K562 (cell line): ENCODE data around the gene NFATC3. TPM values are rescaled to one million over a fixed set of nuclear protein-coding genes. Genes with fewer than 3 reads are reported as not detected.

Experiments used
- ATAC-seq: fragments of 200-7000 bp; cut with Tn5 transposase; 3 replicates; pipeline ENCODE4 v1.9.1; 2020; ENCODE audit warnings: moderate library complexity
- BruUV-seq: library from RNA; stranded (reverse); fragments of 400-500 nt; replicated peaks from 2 replicates; lab custom pipeline; 2021; lab: Mats Ljungman, UMichigan
- CTCF ChIA-PET: fragments of 300-600 bp; formaldehyde crosslinking; extraction: SDS; loops from one replicate; lab custom pipeline; 2021; ENCODE audit warnings: low intra/inter-chr PET ratio; lab: Yijun Ruan, JAX
- POLR2A ChIA-PET: fragments of 300-600, 350-650 bp; sonication (Branson Sonifier 250); formaldehyde crosslinking; extraction: SDS; loops from one replicate; lab custom pipeline; 2021; ENCODE audit warnings: antibody characterized with exemption, inconsistent platforms; lab: Yijun Ruan, JAX
- DNase-seq, 4 experiments: peaks; one replicate each; pipeline versions ENCODE4 v3.0.0 to v3.0.0-alpha.2; 2011 to 2018; ENCODE audit warnings: low spot score in 3 of 4, mixed read lengths in 3 of 4; ENCODE audit errors: extremely low read depth in 1 of 4
- FAIRE-seq: peaks from 2 replicates; lab custom pipeline; 2011; peaks lifted over from hg19 to GRCh38; lab: Jason Lieb, UNC
- H2AFZ ChIP-seq: 2 replicates; pipeline ENCODE4 v1.6.0; 2011; ENCODE audit warnings: low read depth, low read length, control low read depth, inconsistent platforms
- H3K27ac ChIP-seq: fragments of 200-600 bp; 3 replicates; pipeline ENCODE4 v1.8.0; 2011; ENCODE audit warnings: low read depth, mild to moderate bottlenecking, control low read depth, inconsistent platforms, low read length, moderate library complexity, mixed read lengths; ENCODE audit errors: extremely low read depth
- H3K27me3 ChIP-seq, 2 experiments: fragments of 300-600 bp in 1 of 2; 2 replicates in 1 of 2; 3 replicates in 1 of 2; pipeline versions ENCODE4 v1.6.0 to v1.8.0; 2011; ENCODE audit warnings: inconsistent platforms in 2 of 2, low read length in 2 of 2, mild to moderate bottlenecking in 1 of 2, mixed read lengths in 1 of 2, moderate library complexity in 1 of 2; ENCODE audit not compliant: control insufficient read depth in 2 of 2, insufficient read depth in 2 of 2
- H3K36me3 ChIP-seq: fragments of 300-600 bp; 3 replicates; pipeline ENCODE4 v1.8.0; 2011; ENCODE audit warnings: mild to moderate bottlenecking, low read length, inconsistent platforms; ENCODE audit not compliant: control insufficient read depth, insufficient read depth
- H3K4me1 ChIP-seq, 2 experiments: fragments of 200-600 bp in 1 of 2; replicated peaks in 1 of 2; 2 replicates in 1 of 2; 3 replicates in 1 of 2; pipeline versions ENCODE4 v1.5.1 to v1.8.0; 2011; ENCODE audit warnings: inconsistent platforms in 2 of 2, low read length in 2 of 2, mild to moderate bottlenecking in 1 of 2, mixed read lengths in 1 of 2, moderate library complexity in 1 of 2; ENCODE audit not compliant: control insufficient read depth in 2 of 2, insufficient read depth in 2 of 2
- H3K4me2 ChIP-seq: 2 replicates; pipeline ENCODE4 v1.6.1; 2011; ENCODE audit warnings: low read length, control low read depth, inconsistent platforms, mixed read lengths; ENCODE audit not compliant: insufficient read depth
- H3K4me3 ChIP-seq: fragments of 200-600 bp; sonication (generic), shearing (Covaris generic); 2 replicates; pipeline ENCODE4 v1.5.1; 2016; ENCODE audit warnings: control low read depth, inconsistent platforms
- H3K79me2 ChIP-seq: fragments of 200-600 bp; 3 replicates; pipeline ENCODE4 v1.8.0; 2011; ENCODE audit warnings: low read length, inconsistent platforms; ENCODE audit not compliant: control insufficient read depth, insufficient read depth
- H3K9ac ChIP-seq, 2 experiments: 2 replicates each; pipeline versions ENCODE4 v1.6.0 to v1.6.1; 2011; ENCODE audit warnings: low read depth in 2 of 2, low read length in 2 of 2, control low read depth in 1 of 2, inconsistent platforms in 1 of 2, mild to moderate bottlenecking in 1 of 2, mixed read lengths in 1 of 2; ENCODE audit not compliant: insufficient read depth in 1 of 2
- H3K9me1 ChIP-seq: one replicate; pipeline ENCODE4 v1.6.0; 2011; ENCODE audit warnings: inconsistent platforms, mild to moderate bottlenecking, low read length, moderate library complexity; ENCODE audit not compliant: control insufficient read depth, insufficient read depth
- H3K9me3 ChIP-seq: replicated peaks from 2 replicates; pipeline ENCODE4 v1.5.1; 2011; ENCODE audit warnings: low read depth, low read length, inconsistent platforms; ENCODE audit not compliant: control insufficient read depth, insufficient read depth
- H4K20me1 ChIP-seq: replicated peaks from 2 replicates; pipeline ENCODE4 v1.6.1; 2011; ENCODE audit warnings: low read length, inconsistent platforms, mixed read lengths; ENCODE audit not compliant: control insufficient read depth, insufficient read depth
- HMGN3 ChIP-seq: IDR thresholded peaks from 2 replicates; pipeline ENCODE4 v1.6.1; 2011; ENCODE audit warnings: borderline replicate concordance, low read depth, mild to moderate bottlenecking, mixed read lengths, low read length; ENCODE audit not compliant: insufficient read length; ENCODE audit errors: extremely low read depth
- NBN ChIP-seq: fragments of 450-650 bp; IDR thresholded peaks from 2 replicates; pipeline ENCODE4 v1.6.1; 2016; ENCODE audit warnings: low read depth, mild to moderate bottlenecking
- SRSF9 ChIP-seq: fragments of 200-400 bp; formaldehyde crosslinking; IDR thresholded peaks from 2 replicates; pipeline ENCODE4 v1.6.1; 2017; ENCODE audit warnings: low read depth, low read length, borderline replicate concordance
- ZNF347 ChIP-seq: fragments of 450-650 bp; formaldehyde crosslinking; IDR thresholded peaks from 2 replicates; pipeline ENCODE4 v1.4.0; 2020; ENCODE audit warnings: low read depth, mild to moderate bottlenecking, moderate library complexity
- in situ Hi-C: fragments of 300-500 bp; cut with MboI; formaldehyde crosslinking; loops from 4 replicates; pipeline ENCODE4 v1.15.0; 2018; ENCODE audit warnings: inconsistent platforms, mixed read lengths
- intact Hi-C: fragments of 100-400 bp; cut with micrococcal nuclease; formaldehyde crosslinking; loops from 2 replicates; pipeline ENCODE4 v1.14.2; 2022
- polyA plus RNA-seq, 8 experiments: library from polyadenylated mRNA; depleted of rRNA in 4 of 8; stranded (reverse) in 5 of 8; unstranded in 3 of 8; fragments of >200 nt; fragmentation: Nextera tagmentation in 2 of 8; fragmentation: Illumina TruSeq in 1 of 8; extraction: Ambion mirVana in 2 of 8; extraction: Trizol in 1 of 8; gene quantifications; 2 replicates each; pipeline versions ENCODE4 v1.2.1 to v1.2.3, GENCODE V29; 2011 to 2014; ENCODE audit warnings: inconsistent platforms in 1 of 8, missing spikeins in 1 of 8
- total RNA-seq, 7 experiments: library from RNA; depleted of rRNA in 6 of 7; stranded (reverse); fragments of >200 nt in 6 of 7; fragmentation: Illumina TruSeq in 2 of 7; extraction: Trizol in 2 of 7; gene quantifications; 2 replicates each; pipeline versions ENCODE4 v1.2.1 to v1.2.3, GENCODE V29; 2011 to 2021; ENCODE audit warnings: low replicate concordance in 1 of 7
- TF ChIP-seq, protein P1 (sequence below): fragments of 200-400 bp; formaldehyde crosslinking; IDR thresholded peaks from 2 replicates; pipeline ENCODE4 v1.6.1; 2017; ENCODE audit warnings: mild to moderate bottlenecking, low read depth, low read length, moderate library complexity
- TF ChIP-seq, protein P2 (sequence below): fragments of 250-450 bp; sonication (Bioruptor Pico); IDR thresholded peaks from 2 replicates; pipeline ENCODE4 v1.9.0; 2021; ENCODE audit warnings: mild to moderate bottlenecking
- TF ChIP-seq, protein P3 (sequence below): fragments of 250-450 bp; sonication (Bioruptor Pico); IDR thresholded peaks from 2 replicates; pipeline ENCODE4 v1.8.0; 2021; ENCODE audit warnings: mild to moderate bottlenecking, moderate library complexity

The NFATC3 gene
- total and polyA plus RNA-seq, 9 of the 15 experiments (the other 6 are each of a cell fraction or from before 2014, with no cell fraction given) = 15.7 to 98.4 (median 59.4) TPM

DNA sequence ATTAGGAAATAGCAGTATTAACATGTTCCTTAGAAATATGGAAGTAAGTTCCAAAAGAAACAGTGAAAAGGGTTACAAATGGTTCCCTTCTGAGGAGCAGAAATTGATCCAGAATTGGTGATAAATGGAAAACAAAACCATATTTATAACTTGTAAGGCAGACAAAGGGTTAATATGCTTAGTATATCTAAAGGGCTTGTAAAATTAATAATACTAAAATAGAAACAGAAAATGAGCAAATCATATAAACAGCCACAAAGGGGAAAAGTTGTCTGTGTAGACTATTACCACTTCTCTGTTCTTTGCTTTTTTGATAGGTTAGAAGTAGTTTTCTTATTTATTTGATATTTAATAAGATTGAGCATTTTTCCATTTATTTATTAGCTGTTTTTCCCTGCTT, 64.4 kb downstream of the NFATC3 start:
- Histone ChIP-seq H2AFZ (no peak overlapping the region), H4K20me1 (no peaks in the 10 kb centered on the region), H3K4me3 (no peak overlapping the region), H3K79me2 (peaks cover 66% of the 10 kb centered on the region), H3K4me2 (no peak overlapping the region), H3K27me3 (no peaks in the 10 kb centered on the region)
- DNase-seq (no peak), FAIRE-seq (peak; percentile 29)
- in situ Hi-C loops = no loop called here
- CTCF ChIA-PET = no interaction called here
- BruUV-seq = no TSS peak
- TF ChIP-seq SRSF9 = no peak
- TF ChIP-seq, protein P1, sequence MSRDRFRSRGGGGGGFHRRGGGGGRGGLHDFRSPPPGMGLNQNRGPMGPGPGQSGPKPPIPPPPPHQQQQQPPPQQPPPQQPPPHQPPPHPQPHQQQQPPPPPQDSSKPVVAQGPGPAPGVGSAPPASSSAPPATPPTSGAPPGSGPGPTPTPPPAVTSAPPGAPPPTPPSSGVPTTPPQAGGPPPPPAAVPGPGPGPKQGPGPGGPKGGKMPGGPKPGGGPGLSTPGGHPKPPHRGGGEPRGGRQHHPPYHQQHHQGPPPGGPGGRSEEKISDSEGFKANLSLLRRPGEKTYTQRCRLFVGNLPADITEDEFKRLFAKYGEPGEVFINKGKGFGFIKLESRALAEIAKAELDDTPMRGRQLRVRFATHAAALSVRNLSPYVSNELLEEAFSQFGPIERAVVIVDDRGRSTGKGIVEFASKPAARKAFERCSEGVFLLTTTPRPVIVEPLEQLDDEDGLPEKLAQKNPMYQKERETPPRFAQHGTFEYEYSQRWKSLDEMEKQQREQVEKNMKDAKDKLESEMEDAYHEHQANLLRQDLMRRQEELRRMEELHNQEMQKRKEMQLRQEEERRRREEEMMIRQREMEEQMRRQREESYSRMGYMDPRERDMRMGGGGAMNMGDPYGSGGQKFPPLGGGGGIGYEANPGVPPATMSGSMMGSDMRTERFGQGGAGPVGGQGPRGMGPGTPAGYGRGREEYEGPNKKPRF = no peak
- TF ChIP-seq, protein P2, sequence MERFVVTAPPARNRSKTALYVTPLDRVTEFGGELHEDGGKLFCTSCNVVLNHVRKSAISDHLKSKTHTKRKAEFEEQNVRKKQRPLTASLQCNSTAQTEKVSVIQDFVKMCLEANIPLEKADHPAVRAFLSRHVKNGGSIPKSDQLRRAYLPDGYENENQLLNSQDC (CRISPR knock-in tag) = no peak
- TF ChIP-seq, protein P3, sequence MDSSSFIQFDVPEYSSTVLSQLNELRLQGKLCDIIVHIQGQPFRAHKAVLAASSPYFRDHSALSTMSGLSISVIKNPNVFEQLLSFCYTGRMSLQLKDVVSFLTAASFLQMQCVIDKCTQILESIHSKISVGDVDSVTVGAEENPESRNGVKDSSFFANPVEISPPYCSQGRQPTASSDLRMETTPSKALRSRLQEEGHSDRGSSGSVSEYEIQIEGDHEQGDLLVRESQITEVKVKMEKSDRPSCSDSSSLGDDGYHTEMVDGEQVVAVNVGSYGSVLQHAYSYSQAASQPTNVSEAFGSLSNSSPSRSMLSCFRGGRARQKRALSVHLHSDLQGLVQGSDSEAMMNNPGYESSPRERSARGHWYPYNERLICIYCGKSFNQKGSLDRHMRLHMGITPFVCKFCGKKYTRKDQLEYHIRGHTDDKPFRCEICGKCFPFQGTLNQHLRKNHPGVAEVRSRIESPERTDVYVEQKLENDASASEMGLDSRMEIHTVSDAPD (CRISPR knock-in tag) = no peak
- TF ChIP-seq NBN = no peak
- no peak for TF ChIP-seq ZNF347 (CRISPR knock-in tag)
- no peak for TF ChIP-seq HMGN3
- TF ChIP-seq, all 486 proteins: peak for 0
- intact Hi-C loops = no loop called here
- Histone ChIP-seq H3K36me3 (peaks cover 48% of the 10 kb centered on the region), H3K9me1 (no peaks in the 10 kb centered on the region), H3K9me3 (no peaks in the 10 kb centered on the region), H3K9ac (no peak overlapping the region), H3K4me1 (peaks cover 0 to 6% of the 10 kb centered on the region in 2 experiments; a peak in 1 of 5 replicates), H3K27ac (no peak overlapping the region)
- no peak for ATAC-seq
- POLR2A ChIA-PET = interaction anchor here (0.6 kb wide), 1 partner anchor 215 kb away, joined by 3 read pairs; no protein-coding TSS in a partner anchor
